Stimulated activated CD4-positive, alpha-beta T cell treated with anti-CD3 and anti-CD28 coated beads, Interleukin-1b, Interleukin-23, amount 100 ng/mL, for 1 hour (primary cell): ENCODE measurements around the gene SNN.

ENCODE experiments used
- DNase-seq, 2 donors: peaks; one replicate each; pipeline ENCODE4 v3.0.0-alpha.2; 2020; ENCODE audit warnings: low read depth in 2 of 2

The SNN gene

DNA sequence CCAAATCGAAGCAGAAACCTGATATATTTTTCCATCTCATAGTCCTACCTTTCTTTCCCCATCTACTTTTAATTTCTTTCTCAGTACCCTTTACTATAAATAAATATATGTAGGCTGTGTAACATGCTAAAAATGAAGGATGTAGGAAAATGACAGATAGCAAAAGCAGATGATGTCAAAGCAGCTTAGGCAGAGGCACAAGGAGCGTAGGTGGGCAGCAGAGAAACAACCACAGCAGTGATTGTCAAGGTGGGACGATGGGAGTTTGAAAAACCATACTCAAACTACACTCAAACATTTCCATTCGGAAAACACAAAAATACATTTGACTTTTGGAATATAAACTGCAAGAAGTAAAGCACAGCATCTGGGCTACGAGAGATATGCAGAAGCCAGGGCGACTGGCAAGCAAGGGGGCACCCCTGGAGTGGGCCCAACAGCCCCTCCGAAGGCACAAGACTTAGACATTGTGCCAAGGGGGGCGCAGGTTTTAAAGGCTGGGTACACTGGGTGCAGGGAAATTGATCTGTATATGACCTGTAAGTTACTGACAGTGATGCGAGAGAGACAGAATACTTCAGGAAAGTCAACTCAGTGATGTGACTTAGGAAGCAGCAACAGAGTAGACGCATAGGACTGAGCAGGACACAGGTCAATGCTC lies 31.1 kb downstream of the SNN start:
- DNase-seq = no peak

DNA sequence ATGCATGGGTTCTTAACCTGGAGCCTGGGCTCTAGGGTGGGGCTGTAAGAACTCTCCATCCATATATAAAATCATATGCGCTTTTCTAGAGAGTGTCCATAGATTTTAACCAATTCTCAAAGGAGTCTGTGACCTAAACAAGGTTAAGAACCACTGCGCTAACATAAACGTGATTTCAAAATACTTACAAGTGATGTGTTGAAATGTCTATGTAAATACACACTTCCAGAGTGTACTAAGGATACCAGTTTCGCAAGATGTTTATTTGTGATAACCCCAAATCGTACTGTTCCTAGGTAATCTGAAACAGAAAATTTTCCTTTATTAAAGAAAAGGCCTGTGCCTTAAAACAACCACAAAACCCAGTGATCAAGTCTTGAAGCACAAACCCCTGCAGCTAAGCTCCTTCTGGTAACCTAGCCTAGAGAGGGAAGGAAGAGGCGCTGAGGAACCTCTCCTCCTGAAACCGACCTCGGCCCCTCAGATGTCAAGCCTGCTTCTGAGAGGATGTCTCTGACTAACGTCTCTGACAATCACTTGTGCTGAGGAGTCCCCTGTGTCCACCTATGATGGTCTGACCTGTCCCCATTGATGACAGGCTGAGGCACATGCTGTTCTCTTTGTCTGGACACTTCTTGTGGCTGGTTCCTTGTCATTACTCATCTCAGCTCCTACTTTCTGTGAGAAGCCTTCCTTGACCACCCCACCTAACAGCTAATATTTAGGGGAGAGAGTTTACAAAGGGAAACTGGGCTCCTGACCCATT lies 32.2 kb downstream of the SNN start:
- DNase-seq = no peak

DNA sequence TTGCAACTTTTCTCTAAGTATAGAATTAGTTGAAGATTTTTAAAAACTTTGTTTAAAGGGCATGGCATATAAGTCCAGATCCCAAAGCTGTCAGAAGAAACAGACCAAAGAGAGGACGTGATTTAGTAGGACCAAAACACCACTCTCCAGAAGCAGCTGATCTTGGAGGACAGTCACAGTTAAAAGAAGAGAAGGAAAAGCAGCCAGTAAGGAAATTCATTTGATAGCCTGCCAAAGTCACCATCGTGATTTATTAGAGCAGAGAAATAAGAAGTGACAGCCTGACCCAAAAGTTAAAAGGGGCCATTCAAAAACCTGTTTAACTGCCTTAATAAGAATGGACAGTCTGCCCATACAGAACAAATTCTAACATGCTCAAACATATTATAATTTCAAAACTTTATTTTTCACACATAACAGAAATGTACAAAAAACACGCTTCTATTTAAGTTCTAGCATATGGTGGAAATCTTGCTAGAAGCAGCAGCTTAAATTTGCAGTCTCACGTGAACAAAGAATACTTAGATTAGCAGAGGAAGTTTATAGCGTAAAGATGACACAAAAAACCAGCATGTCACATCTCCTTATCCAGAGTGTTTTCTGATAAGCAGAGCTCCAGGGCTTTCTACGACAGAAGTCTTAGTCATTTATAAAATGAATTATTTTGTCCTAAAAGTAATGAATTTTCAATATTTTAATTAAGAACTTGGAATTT lies 37.2 kb downstream of the SNN start:
- no peak for DNase-seq

DNA sequence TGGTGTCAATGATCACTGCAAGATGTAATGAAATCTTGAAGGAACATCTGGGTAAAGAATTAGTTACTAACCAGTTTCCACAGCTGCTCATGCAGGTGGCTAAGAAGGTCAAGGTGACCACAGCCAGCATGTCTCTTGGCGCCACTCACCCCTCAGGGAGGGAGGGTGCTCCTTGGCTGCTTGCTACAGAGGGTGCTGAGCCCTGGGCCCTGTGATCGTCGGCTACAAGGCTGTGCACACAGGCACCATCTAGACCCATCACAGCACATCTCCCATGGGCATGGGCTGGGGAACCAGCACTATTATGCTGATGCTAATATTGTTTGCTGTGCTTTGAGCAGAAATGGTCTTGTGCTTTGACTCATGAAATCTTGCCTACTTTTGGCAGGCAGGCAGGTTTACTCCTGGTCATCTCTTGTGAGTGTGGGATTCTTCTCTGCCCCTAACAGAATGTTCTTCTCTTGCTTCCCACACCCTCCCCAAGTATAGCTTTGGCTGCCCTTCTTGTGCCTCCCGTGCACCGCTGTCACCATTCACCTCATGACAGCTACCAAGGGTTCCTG lies 38.0 kb downstream of the SNN start:
- DNase-seq = no peak

DNA sequence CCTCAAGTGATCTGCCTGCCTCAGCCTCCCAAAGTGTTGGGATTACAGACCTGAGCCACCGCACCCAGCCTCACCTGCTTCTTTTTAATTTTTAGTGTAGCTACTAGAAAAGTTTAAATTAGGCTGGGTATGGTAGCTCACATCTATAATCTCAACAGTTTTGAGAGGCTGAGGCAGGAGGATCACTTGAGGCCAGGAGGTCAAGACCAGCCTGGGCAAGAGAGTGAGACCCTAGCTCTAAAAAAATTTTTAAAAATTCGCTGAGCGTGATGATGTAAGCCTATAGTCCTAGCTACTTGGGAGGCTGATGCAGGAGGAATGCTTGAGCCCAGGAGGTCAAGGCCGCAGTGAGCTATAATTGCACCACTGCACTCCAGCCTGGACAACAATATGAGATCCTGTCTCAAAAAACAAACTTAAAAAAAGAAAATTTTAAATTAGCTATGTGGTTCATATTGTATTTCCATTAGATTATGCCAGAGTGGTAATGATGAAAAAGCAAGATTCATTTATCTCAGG lies 39.5 kb downstream of the SNN start:
- DNase-seq = no peak

DNA sequence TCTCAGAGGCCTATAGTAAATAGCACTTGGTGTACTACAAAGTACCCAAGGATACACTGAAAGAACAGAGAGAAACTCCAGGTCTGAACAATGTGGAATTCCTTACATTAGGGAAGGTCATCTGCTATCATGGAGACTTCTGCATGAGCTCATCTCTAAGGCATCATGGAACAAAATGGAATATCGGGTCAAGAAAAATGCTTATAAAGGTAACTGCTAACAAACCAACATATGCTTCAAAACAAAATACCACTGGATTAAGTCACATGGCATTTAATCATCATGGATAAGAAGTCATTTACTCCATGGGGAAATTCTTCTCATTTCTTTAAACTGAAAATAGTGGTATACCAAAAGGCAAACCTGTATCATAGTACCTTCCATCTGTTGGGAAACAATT lies 40.2 kb downstream of the SNN start:
- no peak for DNase-seq

DNA sequence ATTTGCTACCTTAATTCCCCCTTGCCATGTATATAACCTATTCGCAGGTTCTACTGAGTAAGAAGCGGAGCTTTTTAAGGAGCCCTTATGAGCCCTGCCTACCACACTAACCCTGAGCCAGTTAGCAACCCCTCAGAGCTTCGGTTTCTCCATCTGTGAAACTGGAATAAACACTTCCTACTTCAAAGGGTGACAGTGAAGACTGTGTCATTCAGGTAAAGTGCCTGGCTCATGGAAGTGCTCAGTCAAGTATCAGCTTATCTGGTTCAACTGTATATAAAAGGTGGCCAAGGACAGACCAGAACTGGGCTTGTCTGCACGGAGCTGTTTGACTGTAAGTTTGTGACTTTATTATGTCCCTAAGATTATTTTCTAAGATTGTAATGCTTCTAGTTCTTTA lies 43.4 kb downstream of the SNN start:
- DNase-seq = no peak

DNA sequence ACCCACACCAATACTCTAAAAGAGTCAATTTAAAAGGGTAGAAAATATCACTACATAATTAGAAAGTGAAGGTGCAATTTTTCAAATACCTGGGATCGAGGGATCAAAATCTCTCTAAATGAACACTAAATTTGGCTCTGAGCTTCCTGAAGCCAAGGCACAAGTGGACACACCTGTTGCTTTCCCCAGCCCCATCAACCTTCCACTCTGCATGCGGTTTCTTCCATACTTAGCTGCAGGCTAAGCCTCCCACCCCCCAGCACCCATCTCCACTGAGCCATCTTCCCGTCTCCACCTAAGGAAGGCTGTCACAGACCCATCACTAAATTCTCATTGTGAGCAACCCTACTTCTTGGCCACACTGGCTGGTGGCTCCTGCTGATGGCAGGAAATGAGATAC lies 43.9 kb downstream of the SNN start:
- DNase-seq = no peak

DNA sequence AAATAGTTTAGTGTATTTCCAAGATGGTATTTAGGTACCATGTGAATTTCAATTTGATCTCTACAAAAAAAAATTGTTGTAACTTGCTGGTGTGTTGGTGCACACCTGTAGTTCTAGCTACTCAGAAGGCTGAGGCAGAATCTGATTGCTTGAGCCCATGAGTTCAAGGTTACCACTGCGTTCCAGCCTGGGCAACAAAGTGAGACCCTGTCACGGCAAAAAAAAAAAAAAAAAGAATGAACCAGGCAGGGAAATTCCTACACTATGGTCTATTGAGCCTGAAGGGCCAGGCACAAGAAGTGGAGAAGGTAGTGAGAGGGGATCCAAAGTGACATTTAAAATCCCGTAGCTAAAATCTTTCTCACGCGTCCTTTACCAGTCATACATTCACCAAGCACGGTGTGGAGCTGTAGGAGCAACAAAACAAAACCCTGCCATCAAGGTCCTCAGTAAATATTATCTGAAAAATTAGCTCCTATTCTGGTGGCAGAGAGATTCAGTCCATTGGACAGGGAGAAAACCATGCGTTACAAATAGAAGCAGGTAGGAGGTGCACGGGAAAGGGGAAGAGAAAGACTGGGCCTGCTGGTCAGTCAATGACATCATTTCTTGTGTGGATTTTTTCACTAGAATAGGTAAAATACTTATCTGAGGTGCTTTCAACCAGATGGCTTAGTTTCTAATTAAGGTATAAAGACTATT lies 47.1 kb downstream of the SNN start:
- no peak for DNase-seq

DNA sequence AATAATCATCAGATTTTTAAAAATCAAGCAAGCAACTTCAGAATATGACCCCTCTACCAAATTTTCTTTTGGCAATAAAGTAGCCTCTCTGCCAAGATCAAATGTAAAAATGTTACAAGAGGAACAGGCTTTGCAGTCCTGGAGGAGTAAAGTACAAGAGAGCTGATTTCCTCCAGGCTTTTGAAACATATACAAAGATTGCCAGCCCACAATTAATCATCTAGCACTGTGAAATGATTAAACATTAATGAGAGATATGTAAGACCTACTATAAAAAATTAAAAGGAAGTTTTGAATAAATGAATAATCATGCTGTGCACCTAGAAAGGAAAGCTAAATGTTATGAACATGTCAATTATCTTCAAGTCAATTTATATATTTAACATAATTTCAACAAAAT lies 48.1 kb downstream of the SNN start:
- DNase-seq = no peak

DNA sequence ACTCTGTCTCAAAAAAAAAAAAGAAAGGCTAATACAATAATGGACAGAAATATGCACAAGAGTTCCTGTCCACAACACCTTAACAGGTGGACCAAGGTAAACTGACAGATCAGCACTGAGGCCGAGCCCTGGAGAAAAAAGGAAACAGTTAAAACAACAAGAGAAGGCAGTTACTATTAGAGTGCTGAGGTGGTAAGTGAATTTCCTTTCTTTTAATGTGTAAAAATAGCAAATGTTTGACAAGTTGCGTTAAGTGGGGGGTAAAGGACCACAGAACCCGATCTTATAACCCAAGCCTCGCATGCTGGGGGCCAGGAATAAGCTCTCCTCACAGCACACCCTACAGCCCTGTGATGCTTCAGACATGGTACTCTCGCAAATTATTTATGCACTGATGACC lies 49.6 kb downstream of the SNN start:
- no peak for DNase-seq

DNA sequence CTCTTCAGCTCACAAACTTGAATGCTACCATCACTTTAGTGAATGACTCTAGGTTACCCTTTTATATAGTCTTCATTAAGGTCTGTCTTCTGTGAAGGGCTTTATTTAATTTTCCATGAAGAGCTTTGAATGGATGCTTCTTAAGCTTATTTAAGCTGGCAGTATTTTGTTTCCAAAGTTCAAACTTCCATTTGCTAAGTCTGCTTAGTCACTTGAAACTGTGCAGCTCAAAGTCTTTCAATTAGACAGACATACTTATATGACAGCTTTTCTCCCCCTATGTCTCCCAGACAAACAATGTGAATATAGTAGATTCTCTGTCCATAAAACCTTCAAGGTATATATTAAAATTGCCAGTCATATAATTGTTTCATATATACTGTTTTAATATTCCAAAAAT lies 50.9 kb downstream of the SNN start:
- DNase-seq = no peak

DNA sequence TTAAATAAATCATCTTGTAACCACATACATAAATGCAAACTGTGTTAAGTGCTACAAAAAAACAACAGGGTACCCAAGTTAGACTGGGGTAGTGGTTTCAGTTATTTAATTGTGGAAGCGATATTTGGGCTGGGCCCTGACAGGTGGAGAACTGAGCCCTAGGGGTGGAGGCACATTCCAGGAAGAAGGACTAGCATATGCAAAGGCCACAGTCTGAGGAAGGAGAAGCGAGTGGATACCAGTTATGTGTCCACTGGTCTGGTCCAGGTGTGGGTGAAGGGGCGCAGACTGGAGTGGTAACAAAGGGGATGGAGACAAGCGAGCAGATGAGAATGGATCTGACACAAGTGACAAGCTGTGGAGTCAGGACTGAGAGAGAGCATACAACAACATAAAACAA lies 51.5 kb downstream of the SNN start:
- DNase-seq = no peak

DNA sequence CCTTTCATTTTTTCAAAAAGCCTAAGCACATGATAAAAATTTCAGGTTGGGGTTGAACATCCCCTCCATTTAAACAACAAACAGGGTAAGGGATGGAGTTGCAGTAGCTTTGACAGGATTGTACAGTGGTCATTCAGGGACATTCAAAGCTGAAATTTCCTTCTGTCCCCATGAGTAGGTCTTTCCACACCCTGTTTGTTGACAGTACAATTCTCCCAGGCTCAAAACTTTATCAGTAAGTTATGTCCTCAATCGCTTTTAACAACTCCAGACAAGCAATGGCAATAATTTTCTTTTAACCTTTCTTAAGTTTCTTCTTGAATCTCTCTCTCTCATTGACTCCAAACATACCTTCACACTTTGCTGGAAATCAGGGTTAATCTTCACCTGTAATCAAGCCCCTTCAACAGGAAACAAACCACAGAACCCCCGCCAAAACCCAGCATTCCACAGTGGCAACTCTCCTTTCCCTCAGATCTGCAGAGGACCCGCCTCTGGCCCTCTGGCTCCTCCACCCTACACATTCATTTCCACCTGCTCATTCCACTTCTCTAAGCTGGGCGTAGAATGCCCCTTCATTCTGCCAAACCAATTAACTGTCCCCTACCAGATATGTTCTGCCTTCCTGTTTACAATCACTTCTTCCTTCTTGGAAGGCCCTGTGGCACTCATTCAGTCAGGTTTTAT lies 53.7 kb downstream of the SNN start:
- DNase-seq = no peak

DNA sequence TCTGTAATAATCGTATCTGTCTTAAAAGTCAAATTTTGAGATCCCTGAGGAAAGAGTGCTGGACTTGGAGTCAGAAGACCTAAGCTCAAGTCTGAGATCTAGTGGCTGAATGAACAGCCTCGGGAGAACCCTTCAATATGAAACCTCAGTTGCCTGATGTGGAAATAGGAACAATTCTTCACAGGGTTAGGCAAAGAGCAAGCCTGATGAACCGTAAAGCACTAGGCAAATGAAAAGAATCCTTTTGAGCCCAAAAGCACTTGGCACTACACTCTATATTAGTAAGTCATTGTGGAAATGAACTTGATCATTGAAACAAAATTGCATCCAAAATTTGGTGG lies 54.2 kb downstream of the SNN start:
- no peak for DNase-seq

DNA sequence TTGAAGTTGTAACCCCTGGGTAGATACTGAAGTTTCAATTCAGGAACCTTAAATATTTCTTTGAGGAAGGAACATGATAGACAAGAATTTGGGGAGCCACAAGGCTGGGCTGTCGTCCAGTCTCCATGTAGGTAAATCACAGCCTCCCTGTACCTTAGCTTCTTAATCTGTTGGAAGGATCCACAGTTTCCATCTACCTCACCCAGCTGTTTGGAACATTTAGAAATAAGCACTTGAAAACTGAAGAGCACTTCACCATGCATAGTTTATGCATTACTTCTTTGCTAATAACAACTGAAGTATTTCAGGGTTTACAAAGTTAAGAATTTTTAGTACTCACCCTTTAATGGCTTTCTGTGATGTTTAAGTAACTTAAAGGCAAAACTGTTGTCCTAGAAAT lies 57.2 kb downstream of the SNN start:
- no peak for DNase-seq

DNA sequence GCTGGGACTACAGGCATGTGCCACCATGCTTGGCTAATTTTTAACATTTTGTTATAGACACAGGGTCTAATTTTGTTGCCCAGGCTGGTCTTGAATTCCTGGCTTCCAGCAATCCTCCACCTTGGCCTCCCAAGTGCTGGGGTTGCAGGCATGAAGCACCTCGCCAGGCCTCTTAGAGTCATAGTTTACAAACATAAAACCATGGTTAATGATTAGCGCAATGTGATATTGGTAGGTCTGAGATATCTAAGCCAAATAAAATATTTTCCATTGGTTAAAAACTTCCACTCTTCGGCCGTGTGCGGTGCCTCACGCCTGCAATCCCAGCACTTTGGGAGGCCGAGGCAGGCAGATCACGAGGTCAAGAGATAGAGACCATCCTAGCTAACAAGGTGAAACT lies 57.8 kb downstream of the SNN start:
- no peak for DNase-seq

DNA sequence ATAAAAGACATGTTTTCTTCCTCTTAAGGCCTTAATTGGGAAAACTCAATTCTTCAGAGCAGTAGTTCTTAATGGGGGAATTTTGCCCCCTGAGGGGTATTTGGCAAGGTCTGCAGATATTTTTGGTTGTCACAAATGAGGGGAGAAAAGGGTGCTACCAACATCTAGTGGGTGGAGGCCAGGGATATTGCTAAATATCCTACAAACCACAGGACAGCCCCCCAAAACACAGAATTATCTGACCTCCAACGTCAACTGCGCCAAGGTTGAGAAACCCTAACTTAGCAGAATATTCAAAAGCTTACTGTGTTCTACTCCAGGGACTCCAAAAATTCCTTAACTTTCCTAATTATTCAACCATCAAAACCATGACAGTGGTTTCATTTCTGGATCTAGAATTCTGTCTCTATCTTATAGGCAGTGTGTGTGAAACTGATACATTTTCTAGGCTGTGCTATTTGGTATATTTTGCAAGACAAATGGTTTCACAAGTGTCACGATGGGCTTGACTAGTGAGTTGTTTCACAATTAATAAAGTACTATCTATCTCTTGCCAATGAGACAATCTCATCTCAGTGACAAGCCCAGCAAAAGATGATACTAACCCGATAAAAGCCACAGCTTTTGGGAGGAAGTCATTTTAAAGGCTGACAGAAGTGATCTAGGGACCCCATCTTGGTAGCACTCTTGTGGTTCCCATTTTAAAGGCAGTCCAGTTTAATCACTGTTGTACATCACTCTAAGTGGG lies 59.7 kb downstream of the SNN start:
- DNase-seq = no peak
